SHP77 (cell line): Measurements from ENCODE around the gene FRMD3.
A peak's percentile ranks its signal among the peaks of the same experiment; 100 is the strongest.

Experiments used
- DNase-seq, 2 experiments: peaks; one replicate each; lab custom pipeline; 2025; lab: John Stamatoyannopoulos, UW

Gene FRMD3

DNA sequence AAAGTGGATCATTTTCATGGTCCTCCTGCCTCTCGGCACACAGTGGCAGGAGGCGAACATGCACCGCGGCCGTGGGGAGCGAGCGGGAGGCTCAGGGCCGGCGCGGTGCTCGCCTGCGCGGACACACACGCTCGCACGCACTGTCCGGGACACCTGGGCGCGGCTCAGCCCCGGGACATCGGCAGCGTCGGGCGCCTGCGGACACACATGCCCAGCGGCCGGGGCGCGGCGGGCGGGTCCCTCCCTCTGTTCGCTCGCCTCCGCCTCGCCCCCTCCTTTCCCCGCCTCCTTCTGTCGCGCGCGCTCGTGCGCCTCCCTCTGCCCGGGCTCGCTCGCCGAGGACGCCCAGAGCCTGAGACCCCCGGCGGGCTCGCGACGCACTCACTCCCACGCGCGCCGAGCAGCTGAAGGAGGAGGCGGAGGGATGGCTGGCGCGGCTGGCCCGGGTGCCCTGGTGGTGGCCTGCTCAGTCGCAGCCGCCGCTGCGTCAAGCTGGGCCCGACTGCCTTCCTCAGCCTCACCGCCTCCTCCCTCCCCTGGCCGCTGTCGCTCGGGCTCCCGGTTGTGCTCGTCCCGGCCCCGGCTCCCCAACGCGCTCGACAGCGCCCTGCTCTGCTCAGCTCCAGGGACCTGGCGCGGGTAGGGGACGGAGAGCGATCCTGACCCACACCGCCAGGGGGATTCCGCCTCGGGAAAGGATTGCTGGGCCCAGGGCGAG, at the start of gene FRMD3:
FRMD3 (minus strand) TSS at position 230 of the 718 bp plus-strand sequence; CDS start at position 60, 170 bp downstream.
- DNase-seq, result peak; percentile 30 to 66

DNA sequence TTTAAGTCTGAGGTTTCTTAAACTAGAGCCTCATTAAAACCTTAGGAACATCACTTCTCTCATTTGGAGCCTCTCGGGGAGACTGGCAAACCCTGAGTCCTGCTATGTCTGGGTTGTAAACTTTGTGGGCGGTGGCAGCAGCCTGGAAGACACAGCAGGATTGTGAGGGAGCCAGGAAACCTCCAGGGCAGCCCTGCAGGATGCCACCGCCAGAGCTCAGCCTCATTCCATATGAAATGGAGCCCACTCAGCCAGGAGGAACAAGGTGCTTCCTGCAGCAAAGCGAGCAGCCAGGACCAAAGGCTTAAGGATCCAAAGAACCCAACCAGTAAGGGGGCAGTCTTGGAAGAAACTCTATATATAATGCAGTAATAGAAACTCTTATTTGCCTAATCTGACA, 46.8 kb upstream of the FRMD3 start:
- no peak for DNase-seq

DNA sequence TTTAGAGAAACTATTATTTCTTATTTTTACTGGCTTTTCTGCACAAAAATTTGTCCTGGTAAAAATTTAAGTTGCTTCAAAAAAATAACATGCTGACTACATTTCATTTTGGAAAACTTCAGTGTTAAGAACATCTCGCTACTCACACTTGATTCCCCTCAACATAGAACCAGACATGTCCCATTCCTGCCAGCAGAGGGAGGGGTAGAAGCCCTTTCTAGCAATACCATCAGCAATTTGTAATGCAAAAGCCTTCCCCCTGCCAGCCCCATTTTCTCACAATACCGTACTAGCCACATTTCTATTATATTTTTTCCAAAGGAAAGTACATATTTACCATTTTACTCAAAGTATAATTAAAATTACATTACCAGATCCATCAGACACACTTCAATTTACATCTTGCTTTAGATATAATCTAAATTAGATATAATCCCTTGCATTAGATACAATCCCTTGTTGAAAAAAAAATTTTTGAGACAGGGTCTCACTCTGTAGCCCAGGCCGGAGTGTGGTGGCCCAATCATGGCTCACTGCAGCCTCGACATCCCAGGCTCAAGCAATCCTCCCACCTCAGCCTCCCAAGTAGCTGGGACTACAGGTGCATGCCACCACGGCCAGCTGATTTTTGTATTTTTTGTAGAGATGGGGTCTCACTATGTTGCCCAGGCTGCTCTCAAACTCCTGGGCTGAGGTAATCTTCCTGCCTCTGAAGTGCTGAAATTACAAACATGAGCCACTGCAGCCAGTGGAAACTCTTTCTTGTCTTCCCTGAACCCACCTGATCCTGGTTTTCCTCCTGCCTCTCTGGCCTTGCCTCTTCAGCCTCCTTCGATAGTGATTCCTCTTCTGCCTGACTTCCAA, 45.2 kb upstream of the FRMD3 start:
- peak; percentile 3 to 19 for DNase-seq

DNA sequence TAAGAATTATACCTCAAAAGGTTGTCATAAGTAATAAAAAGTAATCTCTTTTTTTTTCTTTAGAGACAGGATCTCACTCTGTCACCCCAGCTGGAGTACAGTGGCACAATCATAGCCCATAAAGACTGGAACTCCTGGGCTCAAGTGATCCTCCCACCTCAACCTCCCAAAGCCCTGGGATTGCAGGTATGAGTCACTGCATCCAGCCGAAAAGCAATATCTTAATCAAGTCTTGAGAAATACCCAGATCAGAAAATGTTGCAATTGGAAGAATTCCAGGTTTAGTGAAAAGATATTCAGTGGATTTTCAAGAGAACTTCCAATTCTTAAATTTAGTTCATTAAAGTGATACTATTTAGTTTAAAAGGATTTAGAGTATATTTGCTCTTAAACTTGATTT, 43.8 kb upstream of the FRMD3 start:
- no peak for DNase-seq

DNA sequence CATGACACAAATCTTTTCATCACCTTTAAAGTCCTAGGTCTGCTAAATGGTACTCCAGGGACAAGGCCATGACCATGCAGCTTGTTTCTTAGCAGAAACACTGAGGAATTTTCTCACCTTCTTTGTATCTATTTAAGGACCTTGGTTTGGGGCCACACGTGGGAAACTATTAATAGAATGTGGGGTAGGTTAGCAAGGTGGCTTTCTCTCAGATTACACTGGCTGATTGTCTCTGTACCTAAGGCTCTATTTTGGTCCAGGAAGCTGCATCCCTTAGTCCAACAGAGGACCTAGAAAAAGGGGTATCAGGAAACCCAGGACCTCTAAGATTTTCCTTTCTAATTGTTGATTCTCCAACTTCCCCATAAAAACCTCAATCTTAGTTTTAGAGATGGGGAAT, 36.3 kb upstream of the FRMD3 start:
- DNase-seq, result no peak

DNA sequence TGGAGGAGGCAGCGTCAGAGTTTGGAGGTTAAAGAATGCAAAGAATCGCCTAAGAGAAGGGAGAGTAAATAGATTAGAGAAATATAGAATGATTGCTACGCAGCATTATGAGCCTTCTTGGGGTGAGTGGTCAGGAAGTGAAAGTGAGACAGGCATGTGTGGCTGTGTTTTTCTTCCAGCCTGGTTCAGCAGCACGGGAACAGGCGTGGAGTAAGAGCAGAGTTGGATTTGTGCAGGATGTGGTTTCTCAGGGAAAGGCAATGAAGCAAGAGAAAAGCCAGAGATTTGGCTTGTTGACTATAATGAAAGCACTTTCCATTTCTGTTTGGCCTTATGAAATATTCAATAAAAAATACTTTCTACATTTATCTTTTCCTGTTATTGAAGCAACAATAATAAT, 34.3 kb upstream of the FRMD3 start:
- no peak for DNase-seq

DNA sequence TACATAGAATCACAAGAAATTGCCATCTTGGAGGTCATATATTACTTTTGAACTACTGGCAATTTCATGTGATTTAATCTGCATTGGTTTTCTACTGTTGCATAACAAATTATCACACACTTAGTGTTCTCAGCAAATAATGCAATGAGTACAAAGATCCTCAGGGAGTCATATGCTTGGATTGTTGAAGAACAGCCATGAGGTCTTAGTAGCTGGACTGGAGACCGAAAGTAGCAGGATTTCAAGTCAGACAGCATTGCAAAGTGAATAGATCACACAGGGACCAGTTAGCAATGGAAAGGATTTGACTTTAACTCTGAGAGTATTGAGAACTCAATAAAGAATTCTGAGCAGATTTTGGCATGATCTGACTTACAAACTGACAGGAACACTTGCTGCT, 32.2 kb upstream of the FRMD3 start:
- DNase-seq, result no peak

DNA sequence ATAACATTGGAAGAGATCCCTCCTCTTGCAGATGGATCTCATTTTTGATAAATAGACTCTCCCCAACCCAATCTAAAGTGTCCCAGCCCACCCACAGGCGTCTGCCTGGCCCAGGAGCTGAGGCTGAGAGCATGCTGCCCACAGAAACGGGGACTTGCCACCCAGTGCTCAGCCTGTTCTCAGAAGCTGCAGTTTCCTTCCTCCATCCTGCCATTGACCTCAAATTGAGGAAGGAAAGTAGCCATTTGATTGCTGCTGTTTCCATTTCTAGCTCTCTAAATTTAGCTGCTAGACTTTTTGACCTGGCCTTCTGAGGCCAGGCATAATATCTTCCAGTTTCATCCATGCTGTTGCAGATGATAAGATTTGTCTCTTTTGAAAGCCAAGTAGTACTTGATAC, 31.1 kb upstream of the FRMD3 start:
- DNase-seq, result no peak

DNA sequence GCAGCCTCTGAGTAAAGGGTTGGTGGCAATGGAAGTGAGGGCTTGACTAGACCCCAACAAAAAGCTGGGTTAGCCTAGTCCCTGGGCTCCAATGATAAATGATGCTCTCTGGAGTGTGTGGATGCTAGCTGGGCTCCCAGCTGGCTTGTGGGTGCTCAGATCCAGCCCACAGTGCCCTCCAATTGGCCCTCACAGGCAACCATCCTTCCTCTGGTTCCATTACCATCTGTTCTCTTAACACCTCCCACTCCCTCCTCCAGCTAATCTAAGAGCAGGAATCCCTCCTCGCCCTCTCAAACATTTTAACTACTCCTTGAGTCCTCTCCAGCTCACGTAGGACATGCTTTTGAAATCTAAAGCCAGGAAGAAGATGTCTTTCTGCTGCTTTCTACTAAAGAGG, 25.2 kb upstream of the FRMD3 start:
- DNase-seq, result no peak

DNA sequence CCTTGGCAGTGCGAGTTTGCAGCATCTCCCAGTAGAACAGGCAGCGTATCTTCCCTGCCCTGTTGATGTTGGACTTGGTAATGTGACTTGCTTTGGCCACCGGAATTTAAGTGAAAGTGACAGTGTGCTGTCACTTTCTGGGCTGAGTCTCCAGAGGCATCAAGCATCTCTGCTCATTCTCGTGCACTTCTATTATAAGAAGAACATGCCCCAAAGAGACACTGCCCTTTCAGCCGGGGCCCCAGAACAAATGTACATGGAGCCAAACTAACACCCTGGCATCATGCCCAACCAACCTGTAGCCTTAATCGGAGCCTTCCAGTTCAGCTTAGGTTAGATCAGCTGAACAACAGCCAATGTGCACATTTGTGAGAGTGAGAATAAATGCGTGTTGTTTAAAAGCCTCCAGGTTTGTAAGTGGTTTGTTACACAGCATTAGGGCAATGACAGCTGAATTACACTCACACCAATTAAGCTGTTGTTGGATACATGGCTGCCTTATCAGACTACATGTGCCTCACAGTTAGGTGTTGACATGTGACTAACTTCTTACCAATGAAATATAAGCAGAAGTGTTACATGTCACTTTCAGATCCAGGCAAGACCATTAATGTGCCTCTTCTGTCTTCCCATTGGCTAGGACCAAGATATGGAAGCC, 22.1 kb upstream of the FRMD3 start:
- DNase-seq, result no peak

DNA sequence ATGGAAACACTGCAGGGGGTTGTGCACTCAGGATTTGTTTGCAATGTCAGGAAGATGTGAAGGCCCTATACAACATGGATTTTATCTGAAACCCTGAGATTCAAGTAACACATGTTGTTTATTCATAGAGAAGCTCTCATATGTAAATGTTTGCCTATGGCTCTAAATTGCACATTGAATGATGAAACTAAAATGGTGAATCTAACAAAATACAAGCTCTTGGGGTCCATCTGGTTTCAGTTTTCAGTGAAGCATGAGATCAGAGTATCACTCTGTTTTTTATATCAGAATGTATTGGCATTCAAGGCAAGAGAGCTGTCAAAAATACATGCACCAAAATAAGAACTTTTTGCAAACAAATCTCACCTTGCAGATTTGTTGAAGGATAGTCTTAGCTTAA, 19.6 kb upstream of the FRMD3 start:
- no peak for DNase-seq

DNA sequence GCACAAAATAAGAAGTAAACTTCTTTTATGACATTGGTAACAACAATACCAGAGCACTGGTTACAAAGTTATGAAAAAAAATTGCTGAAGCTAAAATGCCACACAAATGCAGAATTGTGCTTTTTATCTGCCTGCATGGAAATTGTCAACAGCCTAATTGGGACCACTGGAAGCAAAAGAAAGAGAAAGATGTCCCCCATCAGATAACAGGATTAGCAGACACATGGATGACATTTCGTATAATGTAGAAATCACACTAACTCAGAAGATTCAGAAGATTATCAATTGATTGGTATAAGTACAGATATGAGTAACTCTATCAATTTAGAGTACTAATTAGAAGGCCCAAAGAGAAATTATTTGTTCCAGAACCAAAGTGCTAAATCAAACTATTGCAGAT, 19.1 kb upstream of the FRMD3 start:
- no peak for DNase-seq

DNA sequence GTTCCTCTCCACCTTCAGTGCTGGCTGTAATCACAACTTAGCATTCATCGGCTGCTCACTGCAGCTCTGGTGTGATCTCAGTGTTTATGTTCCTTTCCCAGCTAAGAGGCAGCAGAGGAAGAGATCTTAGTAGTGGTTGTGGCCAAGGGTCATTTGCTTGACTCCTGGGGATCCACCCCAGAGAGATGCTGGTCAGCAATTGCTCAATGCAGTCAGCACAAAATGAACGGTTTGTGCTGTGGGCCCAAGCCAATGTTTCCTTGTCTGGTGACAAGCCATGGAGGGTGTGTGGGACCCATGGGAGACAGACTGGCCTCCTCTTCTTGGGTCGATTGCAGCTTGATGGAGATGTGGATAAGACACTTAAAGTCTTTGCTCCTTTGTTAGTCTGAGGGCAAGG, 16.1 kb upstream of the FRMD3 start:
- DNase-seq, result no peak

DNA sequence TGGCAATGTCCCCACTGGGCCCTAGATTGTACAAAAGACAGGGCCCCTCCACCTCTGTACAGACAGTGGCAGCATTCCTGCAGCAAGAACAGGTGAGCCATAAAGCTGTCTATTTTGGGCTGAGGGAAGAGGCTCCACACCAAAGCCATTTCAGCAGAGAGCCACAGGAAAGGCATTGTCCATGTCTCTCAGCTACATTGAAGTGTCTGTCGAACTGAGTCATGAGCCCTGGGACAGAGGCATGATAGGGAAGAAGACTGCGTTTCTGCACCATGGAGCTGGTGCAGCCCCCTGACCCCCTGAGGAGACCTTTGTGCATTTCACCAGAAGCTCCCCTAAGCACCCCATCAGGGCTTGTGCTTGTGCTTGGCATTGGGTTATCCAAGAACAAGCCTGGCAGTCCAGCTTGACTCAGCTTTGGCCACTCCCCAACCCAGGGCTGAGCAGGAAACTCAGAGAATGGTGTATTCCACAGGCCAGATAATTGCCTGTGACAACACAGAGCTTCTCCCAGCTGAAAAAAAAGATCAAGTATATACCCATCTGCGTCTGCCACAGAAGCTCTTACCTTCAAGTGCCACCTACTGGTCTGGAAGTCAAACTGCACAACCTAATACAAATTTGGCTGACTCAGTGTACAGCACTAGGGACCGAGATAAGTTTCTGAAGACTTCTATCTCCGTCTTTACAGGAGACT, 5.9 kb upstream of the FRMD3 start:
- peak; percentile 50 to 56 for DNase-seq

DNA sequence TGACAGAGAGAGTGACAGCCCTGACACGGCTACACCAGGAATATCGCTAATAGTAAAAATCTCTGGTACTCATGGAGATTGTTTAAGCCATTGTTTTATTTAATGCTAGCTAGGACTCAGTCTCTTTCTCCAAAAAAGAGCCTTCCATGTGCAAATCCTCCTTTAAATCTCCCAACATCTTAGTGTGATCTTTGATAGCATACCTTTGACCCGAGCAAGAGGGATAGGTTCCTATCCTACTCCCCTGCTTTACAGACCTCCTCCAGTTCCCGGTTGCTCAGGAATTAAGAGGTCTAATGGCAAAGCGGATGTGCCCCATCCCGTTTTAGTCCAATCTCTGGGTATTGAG, 663 bp upstream of the FRMD3 start:
- no peak for DNase-seq

DNA sequence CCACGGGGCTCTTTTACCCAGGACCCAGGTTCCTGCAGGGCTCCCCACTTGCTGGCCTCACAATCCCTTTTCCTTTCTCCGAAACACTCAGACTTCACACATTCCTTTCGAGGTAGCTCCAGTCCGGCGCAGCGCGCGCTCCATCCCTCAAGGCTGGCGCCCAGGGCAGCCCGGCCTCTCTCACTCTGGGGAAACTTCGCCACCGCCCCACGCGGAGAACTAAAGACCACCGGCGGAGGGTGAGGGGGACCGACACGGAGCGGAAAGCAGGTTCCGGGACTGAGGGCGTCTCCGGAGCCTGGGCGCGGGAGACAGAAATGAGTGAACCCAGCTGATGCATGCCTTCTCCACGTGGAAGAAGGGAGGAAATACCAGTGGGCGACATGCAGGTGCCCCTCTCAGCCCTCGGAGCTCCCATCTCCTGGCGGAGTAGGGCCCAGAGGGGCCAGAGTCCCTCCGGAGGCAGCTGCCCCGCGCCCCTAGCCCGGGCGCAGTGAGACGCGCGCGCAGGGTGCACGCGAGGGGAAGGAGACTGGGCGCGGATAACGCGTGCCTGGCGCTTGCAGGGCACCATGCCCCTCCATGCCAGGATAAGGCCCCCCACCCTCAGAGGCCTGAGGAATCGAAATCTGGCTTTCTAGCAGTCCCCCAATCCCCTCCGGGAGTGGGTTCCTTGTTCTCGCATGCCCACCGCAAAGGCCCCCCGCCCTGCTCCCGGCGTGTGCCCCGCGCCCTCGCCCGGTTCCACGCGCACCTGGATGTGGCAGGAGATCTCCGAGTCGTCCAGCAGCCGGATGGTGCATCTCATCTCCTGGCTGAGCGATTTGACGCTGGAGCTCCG, 650 bp downstream of the FRMD3 start:
- no peak for DNase-seq

DNA sequence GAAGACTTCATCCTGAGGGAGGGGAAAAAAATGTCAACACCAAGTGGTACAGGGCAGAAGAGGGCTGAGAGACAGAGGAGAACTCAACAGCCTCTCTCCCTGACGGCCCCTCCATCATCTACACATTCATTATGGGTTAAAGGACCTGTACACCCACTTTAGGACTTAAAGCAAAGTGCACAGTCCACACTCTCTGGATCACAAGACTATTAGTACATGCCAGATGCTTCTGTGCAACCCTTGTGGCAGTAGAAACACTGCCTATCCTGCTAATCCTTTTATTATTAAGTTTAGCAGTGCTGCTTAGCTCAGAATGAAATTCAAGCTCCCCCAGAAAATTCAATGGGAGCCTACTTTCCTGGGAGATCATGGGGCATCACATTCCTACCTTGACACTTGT, 1.9 kb downstream of the FRMD3 start:
- no peak for DNase-seq

DNA sequence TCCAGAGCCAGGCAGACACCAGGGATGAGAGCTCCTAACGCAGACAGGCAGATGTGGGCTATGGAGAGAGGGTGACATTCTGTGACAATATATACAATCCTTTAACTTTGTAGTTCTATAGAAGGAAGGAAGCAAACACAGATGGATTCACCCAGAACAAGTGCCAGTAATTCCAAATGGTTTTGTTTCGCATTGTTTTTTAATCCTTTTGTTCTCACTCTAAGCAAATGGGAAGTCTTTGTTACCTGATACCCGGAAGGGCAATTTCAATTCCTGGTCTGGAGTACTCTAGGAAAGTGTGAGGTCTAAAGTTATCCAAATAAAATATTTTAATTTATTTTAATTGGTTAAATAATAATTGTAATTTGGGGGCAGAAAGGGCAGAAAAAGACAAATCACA, 2.5 kb downstream of the FRMD3 start:
- no peak for DNase-seq

DNA sequence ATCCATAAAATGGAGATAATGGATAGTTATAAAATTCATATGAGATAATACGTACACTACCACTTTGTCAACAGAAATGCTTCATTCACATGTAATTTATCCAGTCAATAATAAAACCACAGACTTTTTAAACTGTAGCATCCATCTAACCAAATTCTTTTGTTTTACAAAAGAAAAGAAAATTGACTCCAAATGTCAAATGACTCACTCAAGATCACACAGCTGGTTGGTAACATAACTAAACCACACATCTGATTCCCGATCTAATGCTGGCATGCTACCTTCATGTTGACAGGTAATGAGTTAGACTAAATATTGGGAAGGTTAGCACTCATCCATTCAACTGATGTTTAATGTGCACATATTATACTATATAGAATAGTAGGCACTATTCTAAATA, 4.9 kb downstream of the FRMD3 start:
- DNase-seq, result no peak

DNA sequence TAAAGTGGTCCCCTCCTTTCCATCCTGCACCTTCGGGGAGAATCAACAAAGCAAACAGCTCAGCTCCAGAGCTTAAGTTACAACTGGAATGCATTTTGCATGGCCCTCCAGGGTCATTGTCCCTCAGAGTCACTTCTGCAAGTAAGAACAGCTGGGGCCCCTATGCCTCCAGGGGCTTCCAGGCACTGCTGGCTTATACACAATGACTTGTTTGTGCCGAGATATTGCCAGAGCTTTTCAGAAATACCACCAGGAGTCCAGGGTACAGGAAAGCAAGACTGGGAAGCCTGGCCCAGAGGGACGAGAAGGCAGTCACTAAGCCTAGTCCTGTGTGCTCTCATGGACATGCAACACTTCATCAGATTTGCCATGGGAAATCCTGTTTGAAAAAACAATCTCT, 11.3 kb downstream of the FRMD3 start:
- DNase-seq, result no peak

DNA sequence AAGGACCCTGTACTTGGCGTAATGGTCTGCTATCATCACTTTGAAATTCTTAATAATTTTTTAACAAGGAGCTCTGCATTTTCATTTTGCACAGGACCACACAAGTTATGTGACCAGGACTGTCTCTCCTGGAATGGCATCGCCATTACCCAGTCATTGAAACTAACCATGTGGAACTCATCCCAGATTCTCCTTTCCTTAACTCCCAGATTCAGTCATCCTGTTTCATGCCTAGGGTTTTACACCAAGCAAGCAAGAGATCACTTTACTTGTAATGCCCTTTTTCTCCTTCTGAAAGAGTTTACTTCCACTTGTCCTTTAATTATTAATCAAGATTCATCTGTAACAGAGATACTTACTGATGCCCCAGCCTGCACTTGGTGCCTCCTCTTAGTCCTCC, 12.0 kb downstream of the FRMD3 start:
- no peak for DNase-seq

DNA sequence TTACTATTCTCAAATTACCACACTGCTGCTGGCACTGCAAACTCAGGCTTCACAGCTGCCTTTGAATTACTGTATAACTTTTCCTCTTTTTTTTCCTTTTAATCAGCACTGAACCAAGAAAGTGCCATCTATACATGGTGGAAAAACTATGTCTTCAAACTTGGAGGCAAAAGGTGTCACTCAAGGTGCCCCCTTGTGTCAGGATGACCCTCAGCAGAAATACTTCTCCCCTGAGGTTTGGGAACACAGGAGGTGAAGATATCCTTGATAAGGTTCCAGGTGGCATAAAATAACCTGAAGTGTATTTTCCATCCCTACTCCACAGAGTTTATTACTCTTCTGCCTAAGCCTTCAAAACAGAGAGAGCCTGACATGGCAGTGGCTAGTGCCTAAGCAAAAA, 14.5 kb downstream of the FRMD3 start:
- no peak for DNase-seq
